HS-5 (cell line): ENCODE measurements around the gene HPS4.
"Not testable (repeated sequence)": the region's sequence is repeated elsewhere in the genome, so short reads cannot be mapped to it uniquely, and the experiment has no call there.

Experiments used
- DNase-seq: peaks from one replicate; pipeline ENCODE4 v3.0.0-alpha.2; 2012; ENCODE audit warnings: low read depth

Gene HPS4

DNA sequence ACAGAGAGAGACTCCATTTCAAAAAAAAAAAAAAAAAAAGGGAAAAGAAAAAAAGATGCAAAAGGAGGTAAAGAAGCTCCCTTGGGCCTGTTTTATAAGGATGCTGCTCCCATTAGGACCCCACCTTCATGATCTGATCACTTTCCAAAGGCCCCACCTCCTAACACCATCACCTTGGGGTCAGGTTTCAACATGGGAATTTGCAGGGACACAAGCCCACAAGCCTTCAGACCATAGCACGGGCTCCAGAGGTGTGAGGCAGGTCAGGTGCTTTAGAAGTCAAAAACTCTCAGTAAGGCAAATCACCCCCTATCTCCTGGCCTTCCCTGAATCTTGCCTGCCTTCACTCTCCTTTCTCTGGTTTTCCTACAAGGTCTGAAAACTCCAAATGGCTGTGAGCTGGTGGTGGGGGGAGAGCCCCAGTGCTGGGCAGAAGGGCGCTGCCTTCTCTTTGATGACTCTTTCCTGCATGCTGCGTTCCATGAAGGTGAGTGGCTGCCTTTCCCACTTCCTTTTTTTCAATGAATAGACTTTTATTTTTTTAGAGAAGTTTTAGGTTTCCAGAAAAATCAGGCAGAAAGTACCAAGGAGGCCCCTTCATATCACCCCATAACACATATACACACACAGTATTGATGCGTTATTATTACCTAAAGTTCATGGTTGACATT, 41.4 kb downstream of the HPS4 start:
- DNase-seq = no peak

GRCh38 chr22:26439559-26439958, 44.0 kb downstream of the HPS4 start:
- DNase-seq = no peak

GRCh38 chr22:26438776-26439175, 44.8 kb downstream of the HPS4 start:
- DNase-seq = not testable (repeated sequence)

- no peak for DNase-seq
These were observed 45.7 kb downstream of the HPS4 start for GRCh38 chr22:26437694-26438392.

GRCh38 chr22:26436903-26437515, 46.6 kb downstream of the HPS4 start:
- DNase-seq = no peak

GRCh38 chr22:26435327-26436093, 48.1 kb downstream of the HPS4 start:
- no peak for DNase-seq

- DNase-seq = no peak
These were observed 49.8 kb downstream of the HPS4 start for GRCh38 chr22:26433805-26434204.

GRCh38 chr22:26432619-26433311, 50.8 kb downstream of the HPS4 start:
- no peak for DNase-seq

DNA sequence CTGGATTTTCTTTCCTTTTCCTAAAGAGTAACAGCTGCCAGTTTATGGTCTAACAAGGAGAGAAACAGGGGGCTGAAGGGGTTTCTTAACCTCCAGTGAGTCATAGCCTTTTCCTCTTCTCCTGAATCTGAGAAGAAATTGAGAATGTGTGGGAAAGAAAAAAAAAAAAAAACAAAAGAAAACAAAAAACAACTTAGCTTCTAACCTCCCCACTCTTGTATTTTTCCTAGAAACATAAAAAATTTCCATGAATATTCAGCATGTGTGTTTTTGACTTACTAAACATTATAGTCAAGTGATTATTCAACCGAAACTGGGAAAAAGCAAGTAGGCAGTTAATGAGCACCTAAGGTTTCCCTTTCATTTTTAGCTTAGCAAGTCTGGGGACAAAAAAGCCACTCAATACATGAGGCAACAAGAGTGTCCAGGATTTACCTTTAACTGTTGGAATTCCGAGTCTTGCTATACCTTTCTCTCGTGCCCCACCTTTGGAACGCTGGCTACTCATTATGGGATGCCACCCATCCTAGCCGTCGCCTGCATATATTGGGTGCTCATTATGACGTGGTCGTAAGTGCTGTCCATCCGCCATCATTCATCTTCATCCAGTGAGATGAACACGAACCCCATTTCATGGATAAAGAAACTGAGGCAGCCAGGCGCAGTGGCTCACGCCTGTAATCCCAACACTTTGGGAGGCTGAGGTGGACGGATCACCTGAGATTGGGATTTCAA, 52.2 kb downstream of the HPS4 start:
- DNase-seq = no peak

DNA sequence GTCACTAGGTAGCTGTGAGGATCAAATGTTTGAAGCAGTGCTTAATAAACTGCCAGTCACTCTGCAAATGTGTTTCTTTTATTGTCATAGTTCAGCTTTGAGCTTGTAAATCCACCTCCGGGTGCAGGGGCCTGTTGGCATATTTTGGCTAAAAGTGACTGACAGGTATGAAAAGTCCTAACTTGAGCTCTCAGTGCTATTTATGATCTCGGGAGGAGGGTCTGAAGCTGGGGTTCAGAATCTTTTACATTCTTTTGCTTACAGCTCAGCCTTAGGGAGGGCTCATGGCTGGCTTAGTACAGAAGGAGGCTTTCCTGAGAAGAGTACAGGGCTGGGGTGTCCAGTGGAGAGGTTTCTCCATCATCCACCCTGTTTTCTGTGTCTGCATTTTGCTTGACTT, 53.0 kb downstream of the HPS4 start:
- no peak for DNase-seq

DNA sequence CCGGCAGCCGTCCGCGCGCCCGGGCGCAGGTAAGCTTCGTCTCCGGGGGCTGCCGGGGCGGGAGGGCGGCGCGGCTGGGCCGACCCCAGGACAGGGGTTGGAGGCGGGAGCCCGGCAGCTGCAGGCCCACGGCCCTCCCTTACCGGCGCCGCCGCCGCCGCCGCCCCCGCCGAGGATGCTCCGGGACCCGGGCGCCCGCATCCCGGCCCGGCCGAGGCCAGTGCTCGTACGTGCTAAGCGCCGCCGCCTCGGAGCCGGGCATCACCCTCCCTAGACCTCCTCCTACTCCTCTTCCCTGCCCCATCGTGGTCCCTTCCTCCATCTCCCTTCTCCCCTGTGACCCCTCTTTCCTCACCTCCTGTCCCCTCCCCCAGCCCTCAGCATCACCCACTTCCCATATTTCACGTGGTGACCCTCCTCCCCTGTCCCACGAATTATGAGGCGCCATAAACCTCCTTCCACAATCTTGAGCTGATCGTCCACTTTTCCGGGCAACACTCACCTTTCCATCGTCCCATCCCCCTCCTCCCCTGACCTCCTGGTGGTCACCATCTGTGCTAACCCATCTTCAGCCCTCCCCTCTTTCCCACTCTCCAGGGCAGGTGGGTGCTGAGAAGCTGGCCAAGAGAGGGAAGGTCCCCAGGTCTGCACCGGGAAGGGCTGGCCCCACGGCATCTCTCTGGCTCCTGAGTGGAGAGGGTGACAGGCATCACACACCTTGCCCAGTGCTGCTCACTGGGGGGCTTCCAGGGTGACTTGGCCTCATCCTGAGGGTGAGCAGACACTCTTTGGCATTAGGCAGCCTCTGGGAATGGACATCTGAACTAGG, 53.9 kb downstream of the HPS4 start:
- no peak for DNase-seq

GRCh38 chr22:26428515-26429457, 54.8 kb downstream of the HPS4 start, which contains the start of gene ASPHD2:
Gene ASPHD2 (plus strand): TSS chr22:26429260. CDS start chr22:26433616, 4,356 bp downstream.
- peak; percentile 18 for DNase-seq

DNA sequence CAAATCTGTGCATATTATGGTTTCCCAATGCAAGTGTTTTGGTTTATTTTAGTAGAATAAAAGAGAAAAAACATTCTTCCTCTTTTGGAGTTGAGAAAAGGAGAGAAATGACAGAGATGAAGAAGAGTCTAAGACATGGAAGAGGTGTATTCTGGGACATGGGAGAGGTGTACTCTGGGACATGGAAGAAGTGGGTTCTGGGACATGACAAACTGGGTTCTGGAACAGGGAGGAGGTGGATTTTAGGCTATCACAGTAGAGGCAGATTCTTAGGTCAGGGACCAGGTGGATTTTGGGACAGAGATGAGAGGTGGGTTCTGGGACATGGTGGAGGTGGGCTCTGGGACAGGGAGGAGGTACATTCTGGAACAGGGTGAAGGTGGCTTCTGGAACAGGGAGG, 56.7 kb downstream of the HPS4 start:
- DNase-seq = no peak

- no peak for DNase-seq
These were observed 65.0 kb downstream of the HPS4 start for GRCh38 chr22:26418620-26419019.

DNA sequence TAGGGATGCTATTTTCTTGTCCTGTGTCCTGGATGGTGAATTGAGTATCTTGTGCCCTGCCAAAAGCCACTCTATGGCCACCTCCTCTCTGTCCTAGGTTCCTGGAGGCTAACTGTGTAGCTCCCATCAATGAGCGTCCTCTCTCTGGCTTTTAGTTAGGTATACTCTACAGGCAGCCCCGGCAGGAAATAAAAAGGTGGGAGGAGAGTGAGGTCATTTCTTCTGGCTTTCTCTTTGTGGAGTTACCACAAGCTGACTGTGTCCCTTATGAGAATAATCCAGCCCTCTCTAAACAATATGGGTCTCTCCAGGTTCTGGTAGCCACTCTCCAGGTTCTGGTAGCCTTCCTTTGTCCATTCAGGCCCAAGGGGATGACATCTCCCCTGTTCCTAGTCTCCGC, 66.2 kb downstream of the HPS4 start:
- no peak for DNase-seq

DNA sequence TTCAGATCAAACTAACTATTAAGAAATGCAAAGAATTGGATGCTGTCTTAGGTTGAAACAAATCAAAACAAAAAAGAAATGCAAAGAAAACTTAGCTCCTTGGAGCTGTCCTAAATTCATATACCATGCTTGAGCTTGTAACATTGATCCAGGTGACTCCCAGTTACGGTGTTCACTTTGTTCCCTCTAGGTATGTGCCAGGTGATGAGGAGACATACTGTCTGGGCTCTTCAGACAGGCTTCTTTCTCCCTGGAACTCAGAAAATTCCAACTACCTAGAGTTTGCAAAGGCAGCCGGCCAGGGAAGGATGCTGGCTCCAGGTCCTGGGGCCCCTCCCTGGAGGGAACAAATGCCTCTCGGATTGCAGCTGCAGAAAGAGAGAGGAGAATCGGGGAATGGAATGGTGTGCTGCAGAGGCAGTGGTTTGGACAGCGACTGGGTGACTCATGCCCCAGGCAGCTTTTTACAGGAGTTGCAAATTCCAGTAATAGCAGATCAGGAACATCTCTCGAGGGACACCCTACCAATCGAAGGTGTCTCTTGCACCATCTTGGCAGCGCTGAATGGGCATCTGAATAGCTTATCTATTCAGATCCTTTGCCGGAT, 66.8 kb downstream of the HPS4 start:
- peak; percentile 79 for DNase-seq

DNA sequence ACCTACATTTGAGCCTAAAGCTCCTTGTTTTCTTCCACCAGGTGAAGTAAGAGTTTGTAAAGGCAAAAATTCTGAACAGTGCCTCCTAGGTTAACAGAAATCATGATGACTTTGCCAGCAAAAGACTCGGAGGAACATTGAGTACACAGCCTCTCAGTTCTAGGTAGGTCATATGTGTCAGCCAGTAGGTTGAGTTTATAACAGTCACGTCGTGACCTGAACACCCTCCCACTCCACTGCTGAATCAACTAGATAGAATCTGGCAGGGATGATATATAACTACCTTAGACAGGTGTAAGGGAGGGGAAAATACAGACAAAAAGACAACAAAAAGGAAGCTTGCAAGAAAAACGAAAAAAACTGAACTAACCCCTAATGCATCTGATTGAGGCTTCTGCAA, 67.3 kb downstream of the HPS4 start:
- no peak for DNase-seq

DNA sequence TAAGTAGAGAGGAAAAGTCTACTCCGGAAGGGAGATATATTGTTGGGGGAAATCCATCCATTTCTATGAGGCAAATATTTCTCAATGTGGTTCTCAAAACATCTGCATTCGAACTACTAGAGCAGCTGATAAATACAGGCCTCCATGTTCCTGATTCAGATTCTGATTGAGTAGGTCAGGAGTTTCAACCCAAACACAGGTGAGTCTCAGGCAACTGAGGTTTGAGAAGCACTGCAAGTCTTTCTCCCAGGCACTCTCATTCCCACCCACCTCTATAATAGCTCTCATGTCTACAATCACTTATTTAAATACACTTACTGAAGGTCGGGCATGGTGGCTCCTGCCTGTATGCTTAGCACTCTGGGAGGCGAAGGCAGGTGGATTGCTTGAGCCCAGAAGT, 69.2 kb downstream of the HPS4 start:
- no peak for DNase-seq

DNA sequence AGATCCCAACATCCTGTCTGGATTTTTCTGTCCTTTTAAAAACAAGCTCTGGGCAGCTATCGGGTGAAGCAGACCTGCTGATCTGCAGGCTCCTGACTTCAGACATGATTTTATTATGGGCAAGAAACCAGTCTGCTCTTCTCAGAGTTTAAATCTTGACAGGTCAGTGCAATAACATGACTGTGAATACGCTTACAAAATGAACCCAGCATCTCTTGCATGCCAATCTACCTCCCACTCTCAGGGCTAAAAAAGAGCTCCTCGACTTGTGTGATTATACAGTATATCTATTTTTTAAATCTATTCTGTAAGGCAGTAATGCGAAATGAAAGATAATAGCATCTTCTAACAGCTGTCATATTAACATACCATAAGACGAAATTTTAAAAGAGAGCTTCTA, 73.2 kb downstream of the HPS4 start:
- DNase-seq = no peak
